Aorta (tissue), 5 donors: ENCODE results near the gene EPX. TPM values are rescaled to one million over a fixed set of nuclear protein-coding genes. Genes with fewer than 3 reads are reported as not detected.
A peak's percentile ranks its signal among the peaks of the same experiment; 100 is the strongest.

Experiments
- ATAC-seq: fragments of 200-7000 bp; cut with Tn5 transposase; one replicate; pipeline ENCODE4 v1.9.1; 2022; ENCODE audit warnings: moderate library complexity; ENCODE audit not compliant: low FRiP score
- DNase-seq, 2 donors: peaks; one replicate each; pipeline ENCODE4 v3.0.0-alpha.2; 2020
- H3K27ac ChIP-seq, 2 donors: one replicate each; pipeline ENCODE4 v1.5.1; 2013; ENCODE audit warnings: low read length in 2 of 2, mild to moderate bottlenecking in 2 of 2, moderate library complexity in 2 of 2, control low read depth in 1 of 2, inconsistent platforms in 1 of 2, low read depth in 1 of 2
- H3K27me3 ChIP-seq, 2 donors: one replicate each; pipeline ENCODE4 v1.6.1; 2013; ENCODE audit warnings: control low read depth in 1 of 2, low read length in 1 of 2, mild to moderate bottlenecking in 1 of 2, moderate library complexity in 1 of 2; ENCODE audit not compliant: insufficient read depth in 2 of 2, control insufficient read depth in 1 of 2
- H3K36me3 ChIP-seq, 2 donors: one replicate each; pipeline ENCODE4 v1.6.1; 2013; ENCODE audit warnings: control low read depth in 1 of 2, low read length in 1 of 2, mild to moderate bottlenecking in 1 of 2; ENCODE audit not compliant: insufficient read depth in 2 of 2, control insufficient read depth in 1 of 2
- H3K4me1 ChIP-seq, 2 donors: one replicate each; pipeline ENCODE4 v1.6.1; 2013; ENCODE audit warnings: low read length in 2 of 2, control low read depth in 1 of 2, mild to moderate bottlenecking in 1 of 2, moderate library complexity in 1 of 2; ENCODE audit not compliant: insufficient read depth in 2 of 2, control insufficient read depth in 1 of 2
- H3K4me3 ChIP-seq, 2 donors: one replicate each; pipeline ENCODE4 v1.5.1; 2013; ENCODE audit warnings: low read length in 2 of 2, control low read depth in 1 of 2, mild to moderate bottlenecking in 1 of 2
- H3K9me3 ChIP-seq: one replicate; pipeline ENCODE4 v1.6.1; 2013; ENCODE audit warnings: mild to moderate bottlenecking, low read length; ENCODE audit not compliant: control insufficient read depth
- WGBS, 2 donors: extraction: QIAGEN DNeasy Blood & Tissue Kit; methylation state at CpG; one replicate each; pipeline ENCODE4 v1.1.7; 2013; 5-methylcytosine and 5-hydroxymethylcytosine counted together
- intact Hi-C, 2 donors: fragments of 100-400 bp; cut with DNase I; formaldehyde crosslinking; loops; one replicate each; pipeline versions ENCODE4 v1.14.2 to v1.15.0; 2022
- polyA plus RNA-seq, 2 donors: library from polyadenylated mRNA; stranded (reverse); fragments of 200-250 nt; gene quantifications; one replicate each; pipeline ENCODE4 v1.2.3, GENCODE V29; 2013
- total RNA-seq, 2 donors: library from RNA; stranded (reverse); fragmentation: NEBNext Ultra II Directional; extraction: Animal tissue kit (Norgen Biotek cat#: 25700); gene quantifications; one replicate each; pipeline ENCODE4 v1.2.1, GENCODE V29; 2021
- donor health status: healthy with polysubstance abuse.
- donor health status: Bipolar disorder and iron deficiency.
- donor health status: DM: no; HTN: no; CAD: no.
- donor health status: DM: no; HTN: no; CAD: no.
- donor health status: DM: yes; HTN: yes; CAD: no.

Gene EPX
- total and polyA plus RNA-seq, 4 donors = not detected

DNA sequence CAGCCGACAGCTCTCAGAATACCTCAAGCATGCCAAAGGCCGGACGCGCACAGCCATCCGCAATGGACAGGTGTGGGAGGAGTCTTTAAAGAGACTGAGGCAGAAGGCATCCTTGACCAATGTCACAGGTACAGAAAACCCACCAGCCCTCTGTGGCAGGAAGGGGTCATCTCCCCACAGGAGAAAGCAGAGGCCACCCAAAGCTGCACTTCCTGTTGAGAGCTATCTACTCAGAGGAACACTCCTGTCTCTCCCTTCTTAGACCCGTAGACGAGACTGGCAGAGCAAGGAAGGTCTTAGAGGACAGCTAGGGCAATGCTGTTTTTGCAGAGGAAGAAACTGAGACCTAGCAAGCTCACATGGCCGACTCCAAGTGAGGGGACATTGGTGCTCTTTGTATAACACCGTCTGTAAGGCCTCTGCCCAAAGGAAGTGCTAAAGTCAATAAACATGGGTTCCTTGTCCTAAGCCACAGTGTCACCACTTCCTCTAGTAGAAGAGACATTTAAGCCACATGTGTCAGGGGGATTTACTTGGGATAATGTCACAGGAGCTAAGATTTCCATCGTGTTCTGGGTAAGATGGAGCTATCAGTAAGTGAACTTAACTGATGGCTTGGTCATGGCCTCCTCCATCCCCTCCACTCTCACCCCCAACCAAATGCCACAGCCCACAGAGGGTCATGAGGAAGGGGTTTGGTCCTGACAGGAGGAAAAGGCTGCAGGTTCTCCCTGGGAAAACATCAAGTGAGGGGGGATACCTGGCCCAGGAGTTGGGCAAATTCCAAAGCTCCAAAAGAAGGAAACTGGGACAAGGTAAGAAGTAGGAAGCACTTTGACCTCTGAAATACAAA is 55.2 kb downstream of the EPX start:
- no peaks in the 10 kb centered on the region for H3K36me3 ChIP-seq

DNA sequence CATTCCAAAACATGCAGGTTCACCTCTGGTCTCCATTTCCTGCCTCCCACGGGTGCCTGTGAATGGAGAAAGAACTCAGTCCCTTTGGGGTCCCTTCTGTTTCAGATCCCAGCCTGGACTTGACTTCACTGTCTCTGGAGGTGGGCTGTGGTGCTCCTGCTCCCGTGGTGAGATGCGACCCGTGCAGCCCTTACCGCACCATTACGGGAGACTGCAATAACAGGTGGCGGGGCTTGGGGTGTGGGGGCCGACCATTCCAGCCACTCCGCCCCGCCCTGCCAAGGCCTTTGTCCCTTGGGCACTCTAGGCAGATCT is 56.4 kb downstream of the EPX start:
- no peaks in the 10 kb centered on the region for H3K4me1 ChIP-seq
- no peaks in the 10 kb centered on the region for H3K27me3 ChIP-seq
- H3K4me3 ChIP-seq = no peak overlapping the region
- WGBS, 2 donors = 9 to 11% methylated on average over 10 of the region's 10 CpGs
- H3K9me3 ChIP-seq = no peaks in the 10 kb centered on the region
- intact Hi-C loops = no loop called here
- ATAC-seq (peak; percentile 19), DNase-seq (no peak)
- no peaks in the 10 kb centered on the region for H3K36me3 ChIP-seq
- H3K27ac ChIP-seq = no peak overlapping the region

More for the DNA sequence above, 55.2 kb downstream of the EPX start:
- Histone ChIP-seq H3K27ac (no peak overlapping the region), H3K9me3 (no peaks in the 10 kb centered on the region), H3K4me1 (no peaks in the 10 kb centered on the region), H3K27me3 (no peaks in the 10 kb centered on the region), H3K4me3 (no peak overlapping the region)
- DNase-seq (no peak), ATAC-seq (no peak)
- WGBS, 2 donors = 83% methylated on average over 10 of the region's 10 CpGs
- intact Hi-C loops = no loop called here

DNA sequence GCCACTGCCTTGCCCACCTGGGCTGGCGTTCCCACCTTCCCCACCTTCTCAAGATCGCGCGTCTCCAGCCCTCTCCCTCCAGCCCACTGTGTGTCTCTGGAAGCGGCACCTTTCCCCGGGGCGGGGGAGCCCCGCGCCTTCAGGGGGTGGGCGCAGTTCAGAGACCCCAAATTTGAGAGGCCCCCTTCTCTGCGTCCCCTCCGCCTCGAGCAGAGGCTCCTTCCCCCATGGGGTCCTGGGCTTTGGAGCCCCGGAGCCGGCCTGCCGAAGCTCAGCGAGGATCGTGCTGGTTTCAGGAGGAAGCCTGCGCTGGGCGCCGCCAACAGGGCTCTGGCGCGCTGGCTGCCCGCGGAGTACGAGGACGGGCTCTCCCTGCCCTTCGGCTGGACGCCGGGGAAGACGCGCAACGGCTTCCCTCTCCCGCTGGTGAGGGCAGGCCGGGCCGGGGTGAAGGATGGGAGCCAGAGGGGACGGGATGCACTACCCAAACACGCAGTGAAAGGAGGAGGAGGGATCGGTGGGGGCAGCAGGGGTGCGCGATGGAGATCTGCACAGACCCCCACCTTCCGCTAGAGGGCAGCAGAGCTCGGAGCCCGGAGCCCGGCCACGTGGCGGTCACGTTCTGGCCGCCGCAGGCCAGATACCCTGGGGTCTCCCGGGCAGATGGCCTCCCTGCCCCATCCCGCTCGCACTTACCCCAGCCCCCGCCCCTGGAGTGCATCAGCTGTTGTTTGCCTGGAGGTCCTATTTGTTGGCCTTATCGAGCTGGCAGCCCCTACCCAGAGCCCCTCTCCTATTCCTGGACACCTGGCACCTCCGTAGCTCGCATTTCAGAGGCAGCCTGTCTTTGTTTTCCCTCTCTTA is 57.0 kb downstream of the EPX start:
- Histone ChIP-seq H3K27me3 (no peaks in the 10 kb centered on the region), H3K4me3 (no peak overlapping the region), H3K36me3 (no peaks in the 10 kb centered on the region), H3K9me3 (no peaks in the 10 kb centered on the region), H3K4me1 (no peaks in the 10 kb centered on the region), H3K27ac (no peak overlapping the region)
- ATAC-seq (peak; percentile 93), DNase-seq (peak; percentile 74 to 91)
- 4 to 5% methylated on average over 51 to 57 of the region's 57 CpGs for WGBS, 2 donors
- intact Hi-C loops = no loop called here

DNA sequence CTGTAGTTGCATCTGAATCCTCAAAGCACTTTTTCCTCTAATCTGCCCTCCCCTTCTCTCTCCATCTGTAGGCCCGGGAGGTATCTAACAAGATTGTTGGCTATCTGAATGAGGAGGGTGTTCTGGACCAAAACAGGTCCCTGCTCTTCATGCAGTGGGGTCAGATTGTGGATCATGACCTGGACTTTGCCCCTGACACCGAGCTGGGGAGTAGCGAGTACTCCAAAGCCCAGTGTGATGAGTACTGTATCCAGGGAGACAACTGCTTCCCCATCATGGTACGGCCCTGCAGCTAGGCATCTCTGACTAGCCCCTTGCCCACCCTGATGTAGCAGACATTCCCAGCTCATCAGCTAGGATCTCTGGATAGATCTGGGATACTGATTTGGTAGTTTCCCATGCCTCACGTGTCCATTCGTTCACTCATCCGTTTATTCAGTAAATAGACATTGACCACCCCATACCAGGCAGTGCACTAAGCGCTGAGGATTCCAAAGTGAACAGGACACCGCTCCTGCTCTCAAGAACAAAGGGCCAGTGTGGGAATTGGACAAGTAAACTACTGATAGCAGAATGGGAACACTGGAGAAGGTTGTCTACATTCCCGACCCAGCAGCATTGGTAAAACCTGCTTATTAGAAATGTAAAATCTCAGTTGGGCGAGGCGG is 58.0 kb downstream of the EPX start:
- no peak overlapping the region for H3K4me3 ChIP-seq
- H3K36me3 ChIP-seq = no peaks in the 10 kb centered on the region
- WGBS, 2 donors = 82 to 84% methylated on average over 12 of the region's 12 CpGs
- no peaks in the 10 kb centered on the region for H3K27me3 ChIP-seq
- no peak overlapping the region for H3K27ac ChIP-seq
- intact Hi-C loops = no loop called here
- no peaks in the 10 kb centered on the region for H3K9me3 ChIP-seq
- no peaks in the 10 kb centered on the region for H3K4me1 ChIP-seq
- DNase-seq (no peak), ATAC-seq (no peak)

DNA sequence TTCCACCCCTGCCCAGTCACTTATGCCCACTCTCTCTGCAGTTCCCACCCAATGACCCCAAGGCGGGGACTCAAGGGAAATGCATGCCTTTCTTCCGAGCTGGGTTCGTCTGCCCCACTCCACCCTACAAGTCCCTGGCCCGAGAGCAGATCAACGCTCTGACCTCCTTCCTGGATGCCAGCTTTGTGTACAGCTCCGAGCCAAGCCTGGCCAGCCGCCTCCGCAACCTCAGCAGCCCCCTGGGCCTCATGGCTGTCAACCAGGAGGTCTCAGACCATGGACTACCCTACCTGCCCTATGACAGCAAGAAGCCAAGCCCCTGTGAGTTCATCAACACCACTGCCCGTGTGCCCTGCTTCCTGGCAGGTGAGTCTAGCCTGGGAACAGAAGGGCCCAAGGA is 59.6 kb downstream of the EPX start:
- Histone ChIP-seq H3K9me3 (no peaks in the 10 kb centered on the region), H3K4me3 (no peak overlapping the region), H3K27me3 (no peaks in the 10 kb centered on the region), H3K27ac (no peak overlapping the region), H3K36me3 (no peaks in the 10 kb centered on the region), H3K4me1 (no peaks in the 10 kb centered on the region)
- ATAC-seq (no peak), DNase-seq (no peak)
- 50 to 51% methylated on average over 9 of the region's 9 CpGs for WGBS, 2 donors
- intact Hi-C loops = no loop called here

DNA sequence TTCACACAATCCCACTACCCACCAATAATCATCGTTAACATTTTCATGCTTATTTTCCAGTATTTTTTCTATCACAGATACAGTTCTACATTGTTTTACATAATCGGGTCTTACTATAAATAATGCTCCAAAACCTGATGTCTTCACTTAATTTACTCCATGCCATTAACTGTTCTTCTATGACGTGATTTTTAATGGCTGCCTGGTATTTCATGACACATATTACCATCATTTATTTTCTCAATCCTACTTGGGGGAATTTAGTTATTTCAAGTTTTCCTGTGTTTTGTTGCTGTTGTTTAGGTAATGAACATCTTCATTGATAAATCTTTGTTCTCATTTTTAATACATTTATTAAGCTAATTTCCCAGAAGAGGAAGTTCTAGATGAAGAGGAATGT is 60.6 kb downstream of the EPX start:
- H3K27me3 ChIP-seq = no peaks in the 10 kb centered on the region
- no peaks in the 10 kb centered on the region for H3K4me1 ChIP-seq
- H3K4me3 ChIP-seq = no peak overlapping the region
- ATAC-seq = no peak
- no peaks in the 10 kb centered on the region for H3K36me3 ChIP-seq
- WGBS, 2 donors = 71 to 74% methylated on average over 3 of the region's 3 CpGs
- no peak overlapping the region for H3K27ac ChIP-seq
- H3K9me3 ChIP-seq = no peaks in the 10 kb centered on the region
- intact Hi-C loops = no loop called here
- no peak for DNase-seq

Other genes with a start within 250 kb of the EPX start
- 10 to 100 TPM; 42.9 to 43.6 TPM for gene CUEDC1, start 237.3 kb upstream of the EPX start, total RNA-seq
- gene CUEDC1, start 237.3 kb upstream of the EPX start, polyA plus RNA-seq = 10 to 100 TPM; 25.4 to 26.7 TPM
- gene VEZF1, start 204.5 kb upstream of the EPX start, total RNA-seq = 10 to 100 TPM; 57.3 to 59.8 TPM
- 10 to 100 TPM; 21.2 to 27.7 TPM for gene VEZF1, start 204.5 kb upstream of the EPX start, polyA plus RNA-seq
- 100 to 1,000 TPM; 138 to 147 TPM for gene SRSF1, start 185.5 kb upstream of the EPX start, total RNA-seq
- 100 to 1,000 TPM in 1 of 2 donors, 10 to 100 TPM in 1; 84.5 to 102 TPM for gene SRSF1, start 185.5 kb upstream of the EPX start, polyA plus RNA-seq
- gene DYNLL2, start 109.3 kb upstream of the EPX start, total RNA-seq = 10 to 100 TPM; 29.3 to 35.7 TPM
- gene DYNLL2, start 109.3 kb upstream of the EPX start, polyA plus RNA-seq = 10 to 100 TPM; 17.5 to 56.0 TPM
- not detected for gene OR4D1, start 44.3 kb upstream of the EPX start, total RNA-seq
- gene OR4D1, start 44.3 kb upstream of the EPX start, polyA plus RNA-seq = not detected
- gene OR4D2, start 25.7 kb upstream of the EPX start, total RNA-seq = not detected
- not detected for gene OR4D2, start 25.7 kb upstream of the EPX start, polyA plus RNA-seq
- gene MKS1, start 26.5 kb downstream of the EPX start, total RNA-seq = 10 to 100 TPM; 10.1 to 13.3 TPM
- gene MKS1, start 26.5 kb downstream of the EPX start, polyA plus RNA-seq = 10 to 100 TPM in 1 of 2 donors, 1 to 10 TPM in 1; 4.3 to 13.8 TPM
- gene LPO, start 45.9 kb downstream of the EPX start, total RNA-seq = not detected
- not detected for gene LPO, start 45.9 kb downstream of the EPX start, polyA plus RNA-seq
- gene MPO, start 88.2 kb downstream of the EPX start, total RNA-seq = under 1 TPM; 0.26 to 0.63 TPM
- gene MPO, start 88.2 kb downstream of the EPX start, polyA plus RNA-seq = under 1 TPM; 0.18 to 0.38 TPM
- gene TSPOAP1, start 136.1 kb downstream of the EPX start, total RNA-seq = 10 to 100 TPM in 1 of 2 donors, 1 to 10 TPM in 1; 9.0 to 21.0 TPM
- gene TSPOAP1, start 136.1 kb downstream of the EPX start, polyA plus RNA-seq = 10 to 100 TPM in 1 of 2 donors, 1 to 10 TPM in 1; 4.3 to 46.7 TPM
- gene SUPT4H1, start 159.5 kb downstream of the EPX start, total RNA-seq = 10 to 100 TPM; 38.4 to 56.3 TPM
- gene SUPT4H1, start 159.5 kb downstream of the EPX start, polyA plus RNA-seq = 10 to 100 TPM; 69.1 to 78.2 TPM
- gene RNF43, start 224.8 kb downstream of the EPX start, total RNA-seq = under 1 TPM in 1 of 2 donors, not detected in 1; 0.68 TPM
- gene RNF43, start 224.8 kb downstream of the EPX start, polyA plus RNA-seq = 1 to 10 TPM in 1 of 2 donors, under 1 TPM in 1; 0.10 to 1.1 TPM